LNCAP (cell line): ENCODE data around the gene TMC3.
A peak's percentile ranks its signal among the peaks of the same experiment; 100 is the strongest.

Source experiments
- TF ChIP-seq, protein P1 (sequence below): fragments of 450-650 bp; IDR thresholded peaks from 2 replicates; pipeline ENCODE4 v1.5.1; 2017; ENCODE audit warnings: mild to moderate bottlenecking

Gene TMC3

DNA sequence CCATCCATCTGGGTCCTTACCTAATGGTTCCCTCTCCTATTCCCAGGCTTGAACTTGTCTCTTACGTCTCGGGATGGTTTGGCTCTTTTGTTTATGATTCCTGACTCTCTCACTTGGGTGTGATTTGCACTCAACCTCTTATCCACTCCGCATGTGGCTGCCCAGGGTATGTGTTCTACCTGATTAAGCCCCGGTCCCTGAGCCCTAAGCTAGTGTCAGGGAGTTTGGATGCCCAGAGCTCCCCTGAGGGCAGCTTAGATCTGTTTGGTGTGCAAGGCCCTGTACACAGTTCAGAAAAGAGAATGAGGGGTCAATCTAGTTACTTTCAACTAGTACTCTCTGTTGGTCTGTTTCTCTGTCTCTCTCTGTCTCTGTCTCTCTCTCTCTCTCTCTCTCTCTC, 34.2 kb downstream of the TMC3 start:
- TF ChIP-seq, protein P1, sequence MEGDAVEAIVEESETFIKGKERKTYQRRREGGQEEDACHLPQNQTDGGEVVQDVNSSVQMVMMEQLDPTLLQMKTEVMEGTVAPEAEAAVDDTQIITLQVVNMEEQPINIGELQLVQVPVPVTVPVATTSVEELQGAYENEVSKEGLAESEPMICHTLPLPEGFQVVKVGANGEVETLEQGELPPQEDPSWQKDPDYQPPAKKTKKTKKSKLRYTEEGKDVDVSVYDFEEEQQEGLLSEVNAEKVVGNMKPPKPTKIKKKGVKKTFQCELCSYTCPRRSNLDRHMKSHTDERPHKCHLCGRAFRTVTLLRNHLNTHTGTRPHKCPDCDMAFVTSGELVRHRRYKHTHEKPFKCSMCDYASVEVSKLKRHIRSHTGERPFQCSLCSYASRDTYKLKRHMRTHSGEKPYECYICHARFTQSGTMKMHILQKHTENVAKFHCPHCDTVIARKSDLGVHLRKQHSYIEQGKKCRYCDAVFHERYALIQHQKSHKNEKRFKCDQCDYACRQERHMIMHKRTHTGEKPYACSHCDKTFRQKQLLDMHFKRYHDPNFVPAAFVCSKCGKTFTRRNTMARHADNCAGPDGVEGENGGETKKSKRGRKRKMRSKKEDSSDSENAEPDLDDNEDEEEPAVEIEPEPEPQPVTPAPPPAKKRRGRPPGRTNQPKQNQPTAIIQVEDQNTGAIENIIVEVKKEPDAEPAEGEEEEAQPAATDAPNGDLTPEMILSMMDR = no peak

DNA sequence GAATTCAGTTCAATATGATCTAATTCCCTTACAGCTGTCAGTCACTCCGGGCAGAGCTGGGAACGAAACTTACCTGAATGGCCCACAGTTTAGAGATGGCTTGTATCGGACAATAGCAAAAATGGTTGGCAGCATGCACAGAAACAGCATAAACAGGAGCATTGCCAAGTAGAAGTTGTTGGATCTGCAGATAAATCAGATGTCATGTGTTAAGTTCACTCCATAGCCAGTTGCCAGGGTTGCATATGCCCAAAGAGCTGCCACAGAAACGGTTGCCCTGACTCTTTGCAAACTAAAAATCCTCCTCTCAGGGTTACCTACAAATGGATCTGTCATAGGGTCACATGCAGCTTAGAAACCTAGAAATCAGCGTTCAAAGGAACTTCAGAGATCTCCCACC, 34.7 kb downstream of the TMC3 start:
- TF ChIP-seq, protein P1 = no peak

DNA sequence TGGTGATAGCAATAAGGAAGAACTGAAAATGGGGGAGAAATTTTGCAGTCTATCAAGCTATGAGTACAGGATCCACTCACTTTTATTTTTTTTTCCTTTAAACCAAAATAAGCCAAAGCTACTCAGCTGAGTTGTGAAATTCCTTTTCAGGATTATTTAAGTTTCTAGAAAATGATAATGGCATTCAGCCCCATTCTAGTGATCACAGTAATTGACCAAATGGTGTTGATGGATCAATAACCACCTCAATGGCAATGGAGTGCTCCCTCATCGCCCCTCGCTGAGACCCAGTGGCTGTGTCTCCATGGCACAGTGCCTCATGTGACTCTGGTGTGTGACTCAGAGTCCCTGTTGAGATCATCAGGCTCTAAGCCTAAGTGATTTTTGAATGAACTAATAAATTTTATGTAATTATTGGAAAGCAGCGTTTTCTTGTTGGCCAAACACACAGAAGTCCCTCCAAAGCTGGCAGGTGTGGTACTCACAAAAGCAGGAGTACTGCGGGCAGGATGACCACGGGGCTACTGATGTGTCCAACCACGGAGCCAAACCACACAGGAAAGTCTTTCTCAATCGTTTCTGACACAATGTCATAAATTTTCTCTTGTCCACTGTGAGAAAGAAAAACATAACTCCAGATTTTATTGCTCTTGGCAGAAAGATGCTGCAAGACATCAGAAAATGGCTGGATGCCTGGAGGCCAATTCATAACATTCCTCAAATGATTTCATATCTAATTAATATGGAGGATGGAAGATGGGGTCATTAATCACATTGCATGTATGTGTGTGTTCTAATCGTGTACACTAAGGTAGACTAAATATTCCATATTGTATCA, 35.6 kb downstream of the TMC3 start:
- TF ChIP-seq, protein P1 = no peak

DNA sequence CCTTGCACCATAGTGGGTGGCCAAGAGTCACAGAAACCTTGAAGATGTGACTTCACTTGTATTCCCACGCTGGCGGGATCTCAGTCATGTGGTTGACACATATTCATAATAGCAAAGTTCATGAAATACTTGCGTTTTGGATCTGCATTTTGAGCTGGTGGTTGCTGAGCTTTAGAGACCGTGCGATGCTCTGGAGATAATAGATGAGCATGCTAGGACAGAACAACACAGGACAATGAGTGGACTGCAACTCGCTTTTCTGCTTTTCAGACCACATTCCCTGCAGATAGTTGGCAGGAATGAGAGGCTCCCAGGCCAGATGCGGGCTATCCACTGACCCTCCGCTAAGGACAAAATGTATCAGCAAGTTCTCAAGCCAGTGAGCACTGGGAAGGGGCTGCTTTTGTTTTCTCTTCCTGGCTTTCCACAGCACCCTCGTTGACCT, 36.3 kb downstream of the TMC3 start:
- TF ChIP-seq, protein P1 = no peak

DNA sequence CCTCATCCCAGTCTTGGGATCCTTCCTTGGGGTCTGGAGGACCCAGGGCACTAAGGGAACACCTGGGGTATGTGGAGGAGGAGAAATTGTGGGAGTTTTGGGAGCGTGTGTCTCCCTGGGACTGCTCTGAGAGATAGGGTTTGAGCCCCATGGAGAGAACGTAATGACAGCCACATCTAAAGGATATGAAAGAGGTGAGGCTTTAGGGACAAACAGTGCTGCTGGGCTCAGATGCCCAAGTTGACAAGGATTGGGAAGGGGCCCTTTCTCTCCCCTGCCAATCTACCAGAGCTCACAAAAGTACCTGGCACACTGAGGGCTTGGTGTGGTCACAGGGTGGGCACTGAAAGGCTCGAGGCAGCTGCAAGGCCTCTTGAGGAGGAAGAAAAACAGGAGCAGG, 36.8 kb downstream of the TMC3 start:
- TF ChIP-seq, protein P1 = no peak

DNA sequence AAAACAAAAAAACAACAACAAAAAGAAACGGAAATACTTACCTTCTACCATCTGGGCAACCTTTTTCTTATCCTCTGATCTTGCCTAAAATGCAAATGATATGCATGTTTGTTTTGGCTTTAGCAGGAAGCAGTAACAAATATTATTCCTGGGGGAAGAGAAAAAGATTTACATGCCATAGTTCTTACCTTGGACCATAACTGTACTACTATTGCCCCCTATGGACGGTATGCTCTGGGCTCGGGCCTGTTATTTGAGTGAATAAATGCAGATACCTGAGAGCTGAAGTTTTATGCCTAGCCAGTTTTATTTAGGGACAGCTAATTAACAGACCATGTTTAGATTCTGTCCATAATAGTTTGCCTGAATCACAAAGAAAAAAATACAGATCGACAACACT, 37.4 kb downstream of the TMC3 start:
- TF ChIP-seq, protein P1 = peak; percentile 55

DNA sequence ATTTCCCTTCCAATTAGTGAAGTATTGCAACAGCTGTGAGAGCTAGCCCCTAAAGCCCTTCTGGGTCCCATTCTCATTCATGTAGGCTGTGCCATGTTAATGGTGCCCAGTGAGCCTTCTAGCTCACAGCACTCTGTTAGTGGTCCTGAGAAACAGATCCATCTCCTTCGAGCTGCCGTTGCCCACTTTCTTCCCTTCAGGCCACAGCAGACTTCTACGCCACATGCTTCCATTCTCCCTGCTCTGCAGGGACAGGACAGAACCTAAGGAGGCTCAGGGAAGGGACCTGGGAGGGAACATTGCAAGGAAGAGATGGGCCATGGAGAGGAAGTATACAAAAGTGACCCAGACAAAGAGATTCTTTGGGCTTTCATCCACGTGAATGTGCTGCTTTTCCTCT, 38.4 kb downstream of the TMC3 start:
- TF ChIP-seq, protein P1 = no peak
